ENCODE data around the gene TMEM235.
A peak's percentile ranks its signal among the peaks of the same experiment; 100 is the strongest.

Gene TMEM235

DNA sequence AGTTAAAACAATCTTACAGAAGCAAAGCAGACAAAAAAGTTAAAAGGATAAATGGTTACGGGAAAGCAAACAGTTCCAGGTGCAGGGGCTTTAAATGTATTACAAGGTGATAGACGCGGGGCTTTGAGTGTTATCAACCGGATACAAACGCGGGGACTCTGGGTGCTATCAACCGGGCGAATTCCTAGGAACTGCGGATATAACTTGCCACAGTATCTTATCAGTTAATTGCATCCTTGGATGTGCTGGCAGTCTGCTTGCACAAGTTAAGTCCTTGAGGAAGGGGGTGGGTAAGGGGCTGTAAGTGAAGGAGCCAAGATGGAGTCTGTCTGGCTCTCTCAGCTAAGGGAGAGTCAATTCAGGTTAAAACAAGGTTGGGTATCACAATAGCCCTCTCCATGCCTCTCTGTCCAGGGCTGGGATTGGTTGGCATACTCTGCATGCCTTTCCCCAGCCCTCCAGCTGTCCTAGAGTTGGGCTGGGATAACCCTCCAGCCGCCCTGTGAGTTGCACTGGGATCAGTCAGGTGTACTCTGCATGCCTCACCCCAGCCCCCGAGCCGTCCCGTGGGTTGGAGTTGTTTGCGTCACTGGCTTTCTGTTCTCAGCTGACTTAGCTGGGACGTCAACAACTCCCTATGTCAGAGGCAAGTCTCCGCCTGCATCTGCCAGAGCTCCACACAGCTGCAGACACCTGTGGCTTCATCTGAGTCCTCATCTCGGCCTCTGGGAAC lies 40.9 kb downstream of the TMEM235 start:
- DNase-seq (ENCODE audit: low spot score), result no peak

DNA sequence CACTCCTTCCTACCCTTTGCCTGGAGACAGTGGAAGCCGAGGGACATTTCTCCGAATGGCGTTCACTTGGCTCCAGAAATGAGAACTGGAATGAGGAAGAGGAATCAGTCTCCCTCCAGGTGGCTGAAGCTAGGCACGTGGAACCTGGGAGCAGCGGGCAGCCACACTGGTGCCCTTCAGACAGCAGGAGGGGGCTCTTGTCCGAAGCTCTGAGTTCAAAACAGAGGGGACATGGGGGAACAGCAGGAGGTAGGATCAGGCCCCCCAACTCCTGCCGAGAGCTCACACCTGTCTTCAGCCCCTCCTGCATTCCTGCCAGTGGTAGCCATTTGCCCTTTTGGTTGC lies 41.5 kb downstream of the TMEM235 start:
- DNase-seq (ENCODE audit: low spot score), result no peak

DNA sequence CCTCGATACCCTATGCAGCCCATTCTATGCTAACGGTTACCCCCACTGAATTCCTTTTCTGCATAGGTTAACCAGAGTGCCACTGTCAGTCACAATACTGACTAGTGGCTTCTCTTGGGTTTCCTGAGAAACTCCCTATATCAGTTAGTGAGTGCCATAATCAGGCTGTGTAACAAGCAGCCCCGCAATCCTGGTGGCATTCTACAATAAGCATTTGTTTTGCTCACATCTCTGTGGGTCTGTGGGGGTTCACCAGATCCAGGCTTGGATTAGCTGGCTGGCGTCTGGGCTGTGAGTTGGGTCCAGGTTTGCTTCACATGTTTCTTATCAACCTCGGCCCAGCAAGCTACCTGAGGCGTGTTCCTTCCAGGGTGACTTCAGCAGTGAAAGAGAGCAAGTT lies 42.4 kb downstream of the TMEM235 start:
- DNase-seq (ENCODE audit: low spot score), result no peak

DNA sequence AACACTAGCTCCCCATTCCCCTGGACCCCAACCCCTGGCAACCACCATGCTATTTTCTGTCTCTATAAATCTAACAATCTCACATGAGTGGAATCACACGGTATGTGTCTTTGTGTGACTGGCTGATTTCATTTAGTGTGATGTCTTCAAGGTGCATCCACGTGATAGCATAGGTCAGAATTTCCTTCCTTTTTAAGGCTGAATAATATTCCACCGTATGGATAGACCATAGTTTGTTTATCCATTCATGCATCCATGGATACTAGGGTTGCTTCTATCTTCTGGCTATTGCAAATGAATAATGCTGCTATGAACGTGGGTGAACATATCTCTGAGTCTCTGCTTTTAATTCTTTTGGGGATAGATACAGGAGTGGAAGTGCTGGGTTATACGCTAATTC lies 43.9 kb downstream of the TMEM235 start:
- DNase-seq (ENCODE audit: low spot score), result no peak

DNA sequence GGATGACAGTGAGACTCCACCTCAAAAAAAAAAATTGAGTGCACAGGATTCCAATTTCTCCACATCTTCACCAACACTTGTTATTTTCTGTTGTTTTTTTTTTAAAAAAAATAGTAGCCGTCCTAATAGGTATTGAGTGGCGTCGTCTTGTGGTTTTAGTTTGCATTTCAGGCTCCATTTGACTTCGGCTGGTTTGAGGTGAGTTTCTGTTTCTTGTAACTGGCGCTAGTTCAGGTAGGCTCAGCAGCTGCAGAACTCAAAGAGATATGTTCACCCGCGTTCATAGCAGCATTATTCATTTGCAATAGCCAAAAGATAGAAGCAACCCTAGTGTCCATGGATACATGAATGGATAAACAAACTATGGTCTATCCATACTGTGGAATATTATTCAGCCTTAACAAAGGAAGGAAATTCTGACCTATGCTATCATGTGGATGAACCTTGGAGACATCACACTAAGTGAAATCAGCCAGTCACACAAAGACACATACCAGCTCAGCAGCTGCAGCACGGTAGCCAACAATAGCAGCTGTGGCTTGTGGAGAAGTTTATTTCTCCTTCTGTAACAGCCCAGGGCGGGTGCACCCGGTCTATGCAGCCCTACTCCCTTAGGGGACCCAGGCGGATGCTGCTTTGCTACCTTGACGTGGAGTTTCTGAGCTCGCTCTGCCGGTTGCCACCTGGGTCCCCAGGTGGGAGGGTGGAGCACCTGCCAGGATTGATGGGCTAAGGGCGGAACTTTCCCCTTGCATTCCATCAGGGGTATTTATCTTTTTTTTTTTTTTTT lies 44.9 kb downstream of the TMEM235 start:
- no peak for DNase-seq (ENCODE audit: low spot score)

DNA sequence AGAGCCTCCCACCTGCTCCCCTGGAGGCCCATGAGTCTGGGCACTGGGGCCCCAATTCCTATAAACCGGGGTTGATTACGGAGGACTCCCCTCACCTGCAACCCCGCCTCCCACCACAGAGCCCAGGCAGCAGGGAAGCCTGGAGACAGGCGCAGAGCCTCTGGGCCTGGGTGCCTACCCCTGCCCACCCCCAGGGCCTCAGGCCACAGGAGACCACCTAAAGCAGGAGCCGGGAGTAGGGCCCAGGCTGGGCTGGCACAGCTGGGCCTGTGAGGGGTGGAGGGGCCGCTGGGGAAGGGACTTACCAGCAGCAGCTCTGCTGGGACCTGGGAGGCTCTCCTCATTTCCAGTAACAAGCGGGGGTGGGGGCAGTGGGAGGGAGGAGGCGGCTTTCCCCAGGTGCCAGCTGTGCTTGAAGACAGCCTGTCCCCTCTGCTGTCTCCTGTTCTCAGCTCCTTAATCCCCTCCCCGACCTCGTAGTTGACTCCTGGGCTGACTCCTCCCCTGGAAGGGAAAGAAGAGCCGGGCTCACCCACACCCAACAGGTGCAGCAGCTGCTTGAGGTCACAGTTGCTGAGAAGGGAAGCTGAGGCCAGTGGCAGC lies 46.8 kb downstream of the TMEM235 start:
- DNase-seq (ENCODE audit: low spot score), result no peak

DNA sequence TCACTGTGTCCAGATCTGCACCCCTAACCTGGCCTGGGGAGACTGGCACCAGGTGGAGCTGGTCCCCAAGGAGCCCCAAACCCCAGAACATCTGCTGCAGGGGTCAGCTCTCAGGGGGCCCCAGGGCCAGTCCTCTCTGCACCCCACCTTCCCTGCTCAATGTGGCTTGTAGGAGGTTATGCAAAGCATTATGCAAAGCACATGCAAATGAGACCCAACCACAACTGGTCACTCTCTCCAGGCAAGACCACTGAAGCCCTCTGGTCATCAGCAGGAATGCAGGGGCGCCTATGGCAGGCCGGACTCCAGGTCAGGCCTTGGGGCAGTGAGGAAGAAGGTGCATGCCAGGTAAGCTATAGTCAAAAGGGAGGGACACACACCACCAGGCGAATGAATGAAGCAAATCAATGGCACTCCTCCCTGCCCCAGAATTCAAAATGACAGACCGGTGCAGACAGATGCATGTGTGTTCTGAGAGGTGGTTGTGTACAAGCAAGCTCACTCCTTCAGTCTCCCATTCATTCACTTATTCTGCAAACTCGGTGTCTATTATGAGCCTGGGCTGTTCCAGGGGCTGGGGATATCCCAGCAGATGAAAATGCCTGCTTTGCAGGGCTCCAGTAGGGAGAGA lies 48.0 kb downstream of the TMEM235 start:
- no peak for DNase-seq (ENCODE audit: low spot score)

DNA sequence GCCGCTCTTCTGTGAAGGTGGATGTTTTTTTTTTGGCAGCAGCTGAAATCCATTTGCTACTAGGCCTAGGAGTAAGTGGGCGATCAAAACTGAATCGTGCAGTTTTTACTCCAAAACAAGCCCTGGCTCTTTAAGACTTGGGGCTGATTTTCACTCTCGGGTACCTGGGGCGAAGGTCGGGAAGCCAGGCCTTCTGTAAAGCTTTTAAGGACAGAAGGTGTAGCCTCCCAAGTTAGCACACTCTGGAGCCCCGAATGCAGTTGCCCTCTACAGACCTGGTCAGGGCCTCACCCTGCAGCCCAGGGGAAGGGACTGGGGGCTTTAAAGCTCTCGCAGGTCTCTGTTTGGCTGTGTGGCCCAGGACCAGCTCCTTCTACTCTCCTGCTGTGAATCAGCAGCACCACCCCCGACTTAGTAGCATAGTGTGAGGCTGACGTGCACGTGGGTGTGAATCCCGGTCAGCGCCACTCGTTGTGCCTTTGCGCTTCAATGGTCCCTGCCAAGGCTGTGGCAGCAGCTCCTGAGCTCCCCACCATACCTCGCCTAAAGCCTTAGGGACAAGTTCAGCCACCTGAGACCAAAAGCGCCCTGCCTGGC lies 49.9 kb downstream of the TMEM235 start:
- DNase-seq (ENCODE audit: low spot score), result no peak

DNA sequence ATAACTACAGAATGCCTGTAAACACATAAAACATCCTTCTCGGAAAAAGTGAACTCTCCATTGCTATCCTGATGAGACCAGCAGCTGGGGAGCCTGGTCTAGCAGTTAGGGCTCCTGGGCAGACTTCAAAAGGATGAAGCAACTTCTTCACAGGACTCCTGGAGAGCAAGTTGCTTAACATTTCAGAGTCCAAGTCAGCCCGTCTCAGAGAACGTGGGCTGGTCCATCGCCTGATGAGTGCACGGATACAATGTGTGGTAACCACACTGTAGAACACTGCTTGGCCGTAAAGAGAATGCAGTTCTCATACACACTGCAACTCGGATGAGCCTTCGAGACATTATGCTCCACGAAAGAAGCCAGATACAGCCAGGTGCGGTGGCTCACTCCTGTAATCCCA lies 52.7 kb downstream of the TMEM235 start:
- no peak for DNase-seq (ENCODE audit: low spot score)

DNA sequence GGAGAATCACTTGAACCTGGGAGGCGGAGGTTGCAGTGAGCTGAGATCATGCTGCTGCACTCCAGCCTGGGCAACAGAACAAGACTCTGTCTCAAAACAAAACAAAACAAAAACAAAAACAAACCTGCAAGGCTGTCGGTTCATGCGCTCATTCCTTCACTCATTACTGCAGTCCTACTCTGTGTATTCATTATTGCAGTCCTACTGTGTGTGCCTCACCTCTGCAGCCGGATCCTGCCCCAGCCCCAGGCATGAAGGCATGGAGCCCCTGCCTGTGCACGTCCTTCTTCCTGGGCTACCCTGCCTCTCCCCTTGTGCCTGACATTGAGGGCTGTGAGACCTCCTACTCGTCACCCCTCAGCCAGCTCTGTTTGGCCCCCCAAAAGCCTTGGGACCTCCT lies 57.6 kb downstream of the TMEM235 start:
- no peak for DNase-seq (ENCODE audit: low spot score)

DNA sequence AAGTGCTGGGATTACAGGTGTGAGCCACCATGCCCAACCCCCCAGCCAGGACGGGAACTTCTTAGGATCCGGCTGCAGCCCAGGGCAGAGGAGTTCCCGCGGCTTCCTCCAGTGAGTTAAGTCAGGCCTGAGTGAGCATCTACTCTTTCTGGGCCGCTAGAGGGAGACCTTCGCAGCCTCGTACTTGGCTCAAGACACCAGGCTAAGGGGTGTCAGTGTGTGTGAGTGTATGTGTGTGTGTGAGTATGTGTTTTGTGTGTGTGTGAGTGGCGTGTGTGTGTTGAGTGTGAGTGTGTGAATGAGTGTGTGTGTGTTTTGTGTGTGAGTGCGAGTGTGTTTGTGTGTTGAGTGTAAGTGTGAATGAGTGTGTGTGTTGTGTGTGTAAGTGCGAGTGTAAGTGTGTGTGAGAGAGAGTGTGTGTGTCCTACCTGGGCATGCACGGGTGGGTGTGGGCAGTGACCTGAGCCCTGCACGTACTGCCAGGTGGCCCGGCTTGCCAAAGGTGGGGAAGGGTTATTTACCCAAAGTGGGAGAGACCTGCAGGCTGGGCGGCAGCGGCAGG lies 58.5 kb downstream of the TMEM235 start:
- peak; percentile 88 for DNase-seq (ENCODE audit: low spot score)

Measured in RKO (cell line).